ENCODE results near the gene PSMB5. TPM values are rescaled to one million over a fixed set of nuclear protein-coding genes. Genes with fewer than 3 reads are reported as not detected.

The PSMB5 gene
- total and polyA plus RNA-seq, 2 of the 13 experiments (the other 11 are each of a cell fraction or from before 2014, with no cell fraction given): 705 to 871 TPM

- 0 out of 2 replicates have a peak, but pooled peaks have one; percentile 67 for TF ChIP-seq DMTF1 (CRISPR knock-in tag; IDR thresholded peaks at IDR 0.05)
- no peak; the same call in 1 of the 2 replicates for TF ChIP-seq GFI1 (CRISPR knock-in tag; IDR thresholded peaks at IDR 0.05; ENCODE audit: borderline replicate concordance)
- no peak for TF ChIP-seq SRSF9 (IDR thresholded peaks at IDR 0.05; ENCODE audit: borderline replicate concordance, insufficient read depth, low read depth, low read length, poor library complexity, severe bottlenecking)
- peak; percentile 96 for TF ChIP-seq ZBTB34 (CRISPR knock-in tag; IDR thresholded peaks at IDR 0.05)
- peak; percentile 98 for TF ChIP-seq ZFP41 (CRISPR knock-in tag; IDR thresholded peaks at IDR 0.05; ENCODE audit: borderline replicate concordance)
- TF ChIP-seq ZNF24 (IDR thresholded peaks at IDR 0.05): no peak; the same call in 1 of the 2 replicates
- peak; percentile 98 for TF ChIP-seq ZFP37 (CRISPR knock-in tag; IDR thresholded peaks at IDR 0.05; ENCODE audit: borderline replicate concordance)
- peak; percentile 98 for TF ChIP-seq ZNF724P (CRISPR knock-in tag; IDR thresholded peaks at IDR 0.05; ENCODE audit: borderline replicate concordance)
- no peak; the same call in 1 of the 2 replicates for TF ChIP-seq PRDM4 (CRISPR knock-in tag; IDR thresholded peaks at IDR 0.05; ENCODE audit: borderline replicate concordance)
- TF ChIP-seq DNMT3B (CRISPR knock-in tag; conservative IDR thresholded peaks at IDR 0.05): peak; percentile 97; the same call in 1 of the 2 replicates
- TF ChIP-seq ZNF691 (CRISPR knock-in tag; IDR thresholded peaks at IDR 0.05; ENCODE audit: borderline replicate concordance, low read depth): peak; percentile 99
- peak; percentile 20 for TF ChIP-seq CCAR2 (optimal IDR thresholded peaks at IDR 0.05; ENCODE audit: low read depth, low read length)
- peak; percentile 100 for TF ChIP-seq ARID2 (CRISPR knock-in tag; IDR thresholded peaks at IDR 0.05; ENCODE audit: borderline replicate concordance)
- peak; percentile 95 for TF ChIP-seq NR1H2 (CRISPR knock-in tag; IDR thresholded peaks at IDR 0.05; ENCODE audit: borderline replicate concordance, low read depth)
- TF ChIP-seq MAZ (IDR thresholded peaks at IDR 0.05; ENCODE audit: borderline replicate concordance, low read depth, low read length): peak; percentile 97
- peak; percentile 97 for TF ChIP-seq MAZ (CRISPR knock-in tag; IDR thresholded peaks at IDR 0.05; ENCODE audit: low read depth)
- TF ChIP-seq HNF1B (CRISPR knock-in tag; IDR thresholded peaks at IDR 0.05): peak; percentile 98
- peak; percentile 99 for TF ChIP-seq ZNF33B (CRISPR knock-in tag; IDR thresholded peaks at IDR 0.05)
These were observed 27.9 kb downstream of the PSMB5 start (continued) for GRCh38 chr14:23006544-23007419.
